GM12892 (cell line): Measurements from ENCODE around the gene PNMT.

ENCODE experiments used
- POLR2A ChIP-seq: IDR thresholded peaks from 2 replicates; pipeline ENCODE4 v1.6.1; 2011; ENCODE audit warnings: low read depth, low read length, control low read depth
- POLR2AphosphoS5 ChIP-seq: IDR thresholded peaks from 2 replicates; pipeline ENCODE4 v1.6.1; 2011; ENCODE audit warnings: low read depth, low read length, control low read depth

DNA sequence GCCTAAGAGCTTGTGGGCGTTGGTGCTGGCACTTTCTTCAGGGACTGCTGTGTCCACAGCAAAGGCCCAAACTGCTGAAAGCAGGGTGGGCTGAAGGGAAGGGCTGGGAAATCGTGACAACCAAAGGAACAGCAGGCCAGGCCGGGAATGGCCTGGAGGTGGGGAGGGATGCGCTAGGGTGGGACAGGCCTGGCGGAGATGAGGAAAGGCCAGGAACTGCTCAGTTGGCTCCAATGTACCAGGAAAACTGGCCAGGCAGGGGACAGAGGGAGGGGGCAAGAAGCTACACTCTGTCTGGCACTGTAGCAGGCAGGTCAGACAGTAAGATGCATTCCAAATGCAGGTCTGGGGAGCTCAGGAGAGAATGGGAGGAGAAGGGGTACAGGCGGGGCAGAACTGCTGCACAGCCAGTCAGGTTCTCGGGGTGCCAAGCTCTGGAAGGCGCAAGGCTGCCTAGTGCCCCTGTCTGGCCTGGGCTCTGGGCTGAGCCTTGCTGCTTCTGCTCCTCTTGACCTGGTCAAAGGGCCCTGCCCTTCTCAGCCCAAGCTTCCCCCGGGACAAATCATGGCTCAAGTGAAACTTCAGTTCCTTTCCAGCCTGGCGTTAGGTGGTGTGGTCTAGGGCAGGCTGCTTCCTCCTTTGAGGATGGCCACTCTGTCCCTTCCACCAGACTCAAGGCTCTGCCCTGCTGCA lies 7.3 kb downstream of the PNMT start:
- TF ChIP-seq POLR2A (no peak), POLR2AphosphoS5 (no peak)
